ENCODE data around the gene HNRNPCL1.

The HNRNPCL1 gene

DNA sequence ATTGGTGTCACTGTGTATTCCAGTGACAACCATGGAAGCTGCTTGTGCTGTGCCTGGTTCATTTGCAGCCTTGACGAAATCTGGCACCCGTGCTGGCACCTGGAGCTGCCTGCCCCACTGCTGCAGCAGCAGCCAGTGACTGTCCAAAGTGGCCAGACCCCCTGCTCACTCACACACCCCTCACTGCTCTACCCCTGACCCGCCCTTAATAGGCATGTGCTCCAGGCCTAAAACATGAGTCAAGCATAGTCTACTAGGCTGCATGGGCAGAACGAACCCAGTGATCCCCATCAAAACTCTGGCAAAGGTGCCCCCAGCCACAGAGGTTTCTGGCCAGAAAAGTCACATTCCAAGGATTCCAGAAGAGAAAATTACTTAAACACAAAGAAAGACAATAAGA, 49.6 kb downstream of the HNRNPCL1 start:
- H3K9me3 ChIP-seq = no peaks in the 10 kb centered on the region
- in situ Hi-C loops (cut with MboI; ENCODE audit: low sequenced_read_pairs) = loop anchor here (25.0 kb wide), 1 partner anchor 687 kb away; no protein-coding TSS in a partner anchor
- no peak for DNase-seq (ENCODE audit: low spot score in 2 of 2)
- H3K4me1 ChIP-seq = no peaks in the 10 kb centered on the region
- no peaks in the 10 kb centered on the region for H3K27me3 ChIP-seq (ENCODE audit: low read depth)
- H3K4me3 ChIP-seq = no peak overlapping the region
- H3K36me3 ChIP-seq (replicated peaks) = no peaks in the 10 kb centered on the region
